Measurements from ENCODE around the gene GSTA5. TPM values are rescaled to one million over a fixed set of nuclear protein-coding genes. Genes with fewer than 3 reads are reported as not detected.
"Not testable (repeated sequence)": the region's sequence is repeated elsewhere in the genome, so short reads cannot be mapped to it uniquely, and the experiment has no call there.

The GSTA5 gene
- total RNA-seq, 1 experiment from 2014 or later, result not detected

GRCh38 chr6:52829046-52829817 lies 11.4 kb downstream of the GSTA5 start (continued):
- TF ChIP-seq SIN3A (IDR thresholded peaks at IDR 0.05; ENCODE audit: low read depth) (no peak), ZFX (IDR thresholded peaks at IDR 0.05) (no peak)

- POLR2A ChIA-PET; H3K9me2 ChIP-seq (ENCODE audit: insufficient read depth); DNase-seq (ENCODE audit: low read depth, low spot score); H3K27ac ChIP-seq (ENCODE audit: low read depth, low read length); H3K27me3 ChIP-seq (ENCODE audit: insufficient read depth, low read length); H2AFZ ChIP-seq (ENCODE audit: low read depth, low read length, poor library complexity, severe bottlenecking); intact Hi-C loops (cut with micrococcal nuclease); H3K9me3 ChIP-seq (ENCODE audit: control insufficient read depth in 1 of 2, insufficient read depth in 1 of 2, low read depth in 1 of 2, low read length in 2 of 2); RAD21 ChIA-PET (ENCODE audit: low non-redundant PET in 1 of 2, low total read pairs in 2 of 2, uncharacterized antibody in 2 of 2, unreplicated experiment in 2 of 2); H3K36me3 ChIP-seq (ENCODE audit: control insufficient read depth in 1 of 2, insufficient read depth in 2 of 2, low read length in 2 of 2); H3K4me2 ChIP-seq (ENCODE audit: low read length); H3K4me3 ChIP-seq (replicated peaks in 1 of 2; ENCODE audit: low read depth in 1 of 2, low read length in 2 of 2); H3K79me2 ChIP-seq (ENCODE audit: insufficient read depth, low read length); H3K4me1 ChIP-seq (ENCODE audit: control insufficient read depth in 1 of 2, insufficient read depth in 2 of 2, low read length in 2 of 2); BruUV-seq (replicated peaks); H4K20me1 ChIP-seq (ENCODE audit: insufficient read depth); H3K9ac ChIP-seq (ENCODE audit: low read length); CTCF ChIA-PET; ATAC-seq: not testable (repeated sequence)
Observed at GRCh38 chr6:52828621-52829020, 12.0 kb downstream of the GSTA5 start.

DNA sequence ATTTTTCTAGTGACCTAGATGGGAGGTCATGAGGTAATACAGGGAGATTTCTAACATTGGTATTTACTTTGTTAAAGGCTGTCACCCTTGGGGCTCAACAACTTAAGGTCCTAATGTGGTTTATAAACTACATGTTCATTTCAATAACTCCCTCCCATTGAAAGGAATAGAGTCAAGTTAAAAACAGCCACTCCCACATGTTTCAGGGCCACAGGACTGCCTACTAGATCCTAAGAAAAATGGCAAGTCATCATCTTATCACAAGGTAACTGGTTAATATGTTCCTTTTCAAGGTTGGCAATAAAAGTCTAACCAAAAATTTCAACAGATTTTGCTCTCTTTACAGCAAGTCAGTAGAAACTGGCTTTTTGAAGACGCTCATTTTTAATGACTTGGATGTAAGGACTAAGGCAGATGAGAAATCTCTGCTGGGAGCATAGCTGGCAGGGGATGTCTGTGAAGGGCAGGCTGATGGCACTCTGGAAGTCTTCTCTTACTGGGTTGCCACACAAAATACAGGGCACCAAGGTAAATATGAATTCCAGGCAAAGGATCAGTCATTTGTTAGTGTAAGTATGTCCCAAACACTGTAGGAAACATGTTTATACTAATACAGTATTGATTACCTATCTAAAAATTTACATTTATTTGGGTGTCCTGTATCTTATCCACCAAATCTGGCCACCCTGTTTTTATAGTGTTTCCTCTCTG lies 13.4 kb downstream of the GSTA5 start:
- H3K4me2 ChIP-seq (ENCODE audit: low read length); H3K9ac ChIP-seq (ENCODE audit: low read length); DNase-seq (ENCODE audit: low read depth, low spot score); ATAC-seq; H3K4me1 ChIP-seq (ENCODE audit: control insufficient read depth in 1 of 2, insufficient read depth in 2 of 2, low read length in 2 of 2); H4K20me1 ChIP-seq (ENCODE audit: insufficient read depth); RAD21 ChIA-PET (ENCODE audit: low non-redundant PET in 1 of 2, low total read pairs in 2 of 2, uncharacterized antibody in 2 of 2, unreplicated experiment in 2 of 2); H2AFZ ChIP-seq (ENCODE audit: low read depth, low read length, poor library complexity, severe bottlenecking); H3K9me3 ChIP-seq (ENCODE audit: control insufficient read depth in 1 of 2, insufficient read depth in 1 of 2, low read depth in 1 of 2, low read length in 2 of 2); H3K27me3 ChIP-seq (ENCODE audit: insufficient read depth, low read length); CTCF ChIA-PET; intact Hi-C loops (cut with micrococcal nuclease); H3K79me2 ChIP-seq (ENCODE audit: insufficient read depth, low read length); H3K36me3 ChIP-seq (ENCODE audit: control insufficient read depth in 1 of 2, insufficient read depth in 2 of 2, low read length in 2 of 2); H3K27ac ChIP-seq (ENCODE audit: low read depth, low read length); BruUV-seq (replicated peaks); POLR2A ChIA-PET; H3K4me3 ChIP-seq (replicated peaks in 1 of 2; ENCODE audit: low read depth in 1 of 2, low read length in 2 of 2); H3K9me2 ChIP-seq (ENCODE audit: insufficient read depth): not testable (repeated sequence)
